ENCODE results near the gene C1orf226. TPM values are rescaled to one million over a fixed set of nuclear protein-coding genes. Genes with fewer than 3 reads are reported as not detected.
"Not testable (repeated sequence)": the region's sequence is repeated elsewhere in the genome, so short reads cannot be mapped to it uniquely, and the experiment has no call there.

The C1orf226 gene
- total RNA-seq, 1 donor from 2014 or later: 7.1 TPM

DNA sequence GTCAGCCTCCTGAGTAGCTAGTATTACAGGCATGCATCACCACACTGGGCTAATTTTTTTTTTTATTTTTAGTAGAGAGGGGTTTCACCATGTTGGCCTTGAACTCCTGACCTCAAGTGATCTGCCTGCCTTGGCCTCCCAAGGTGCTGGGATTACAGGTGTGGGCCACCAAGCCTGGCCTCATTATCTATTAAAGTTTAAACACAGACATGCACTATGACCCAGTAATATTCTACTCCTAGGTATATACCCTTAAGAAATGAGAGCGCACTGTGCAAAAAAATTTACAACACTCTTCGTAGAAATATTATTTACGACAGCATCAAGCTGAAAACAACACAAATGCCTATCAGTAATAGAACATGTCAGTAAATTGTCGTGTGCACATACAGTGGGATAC, 49.1 kb downstream of the C1orf226 start:
- H3K27ac ChIP-seq: no peak overlapping the region
- ATAC-seq (no peak), DNase-seq (no peak)
- no peaks in the 10 kb centered on the region for H3K4me1 ChIP-seq
- H3K9me3 ChIP-seq: no peaks in the 10 kb centered on the region
- TF ChIP-seq, protein P1, sequence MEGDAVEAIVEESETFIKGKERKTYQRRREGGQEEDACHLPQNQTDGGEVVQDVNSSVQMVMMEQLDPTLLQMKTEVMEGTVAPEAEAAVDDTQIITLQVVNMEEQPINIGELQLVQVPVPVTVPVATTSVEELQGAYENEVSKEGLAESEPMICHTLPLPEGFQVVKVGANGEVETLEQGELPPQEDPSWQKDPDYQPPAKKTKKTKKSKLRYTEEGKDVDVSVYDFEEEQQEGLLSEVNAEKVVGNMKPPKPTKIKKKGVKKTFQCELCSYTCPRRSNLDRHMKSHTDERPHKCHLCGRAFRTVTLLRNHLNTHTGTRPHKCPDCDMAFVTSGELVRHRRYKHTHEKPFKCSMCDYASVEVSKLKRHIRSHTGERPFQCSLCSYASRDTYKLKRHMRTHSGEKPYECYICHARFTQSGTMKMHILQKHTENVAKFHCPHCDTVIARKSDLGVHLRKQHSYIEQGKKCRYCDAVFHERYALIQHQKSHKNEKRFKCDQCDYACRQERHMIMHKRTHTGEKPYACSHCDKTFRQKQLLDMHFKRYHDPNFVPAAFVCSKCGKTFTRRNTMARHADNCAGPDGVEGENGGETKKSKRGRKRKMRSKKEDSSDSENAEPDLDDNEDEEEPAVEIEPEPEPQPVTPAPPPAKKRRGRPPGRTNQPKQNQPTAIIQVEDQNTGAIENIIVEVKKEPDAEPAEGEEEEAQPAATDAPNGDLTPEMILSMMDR (IDR thresholded peaks at IDR 0.05): no peak
- H3K36me3 ChIP-seq: no peaks in the 10 kb centered on the region
- H3K27me3 ChIP-seq: no peaks in the 10 kb centered on the region
- H3K4me3 ChIP-seq: no peak overlapping the region
- intact Hi-C loops (cut with DNase I): no loop called here

DNA sequence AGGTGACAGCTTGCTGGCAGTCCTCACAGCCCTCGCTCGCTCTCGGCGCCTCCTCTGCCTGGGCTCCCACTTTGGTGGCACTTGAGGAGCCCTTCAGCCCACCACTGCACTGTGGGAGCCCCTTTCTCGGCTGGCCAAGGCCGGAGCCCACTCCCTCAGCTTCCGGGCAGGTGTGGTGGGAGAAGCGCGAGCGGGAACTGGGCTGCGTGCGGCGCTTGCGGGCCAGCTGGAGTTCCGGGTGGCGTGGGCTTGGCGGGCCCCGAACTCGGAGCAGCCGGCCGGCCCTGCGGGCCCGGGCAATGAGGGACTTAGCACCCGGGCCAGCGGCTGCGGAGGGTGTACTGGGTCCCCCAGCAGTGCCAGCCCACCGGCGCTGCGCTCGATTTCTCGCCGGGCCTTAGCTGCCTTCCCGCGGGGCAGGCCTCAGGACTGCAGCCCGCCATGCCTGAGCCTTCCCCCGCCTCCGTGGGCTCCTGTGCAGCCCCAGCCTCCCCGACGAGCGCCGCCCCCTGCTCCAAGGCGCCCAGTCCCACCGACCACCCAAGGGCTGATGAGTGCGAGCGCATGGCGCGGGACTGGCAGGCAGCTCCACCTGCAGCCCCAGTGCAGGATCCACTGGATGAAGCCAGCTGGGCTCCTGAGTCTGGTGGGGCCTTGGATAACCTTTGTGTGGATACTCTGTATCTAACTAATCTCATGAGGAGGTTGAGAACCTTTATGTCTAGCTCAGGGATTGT, 51.6 kb downstream of the C1orf226 start:
- H3K4me3 ChIP-seq; DNase-seq; ATAC-seq; H3K36me3 ChIP-seq; H3K4me1 ChIP-seq; H3K9me3 ChIP-seq; H3K27ac ChIP-seq; intact Hi-C loops (cut with DNase I); H3K27me3 ChIP-seq: not testable (repeated sequence)

Small RNA genes within 50 kb of the gene (microRNA-seq; reads per million reads assigned to microRNA genes)
- 2.8 reads per million, percentile 19 among the genes with 10 or more reads in this experiment for gene MIR556 (ENCODE audit: borderline microRNAs expressed)

Other genes starting within 250 kb of the C1orf226 start
- gene SPATA46, start 4.9 kb upstream of the C1orf226 start, total RNA-seq: not detected
- gene SH2D1B, start 30.4 kb downstream of the C1orf226 start, total RNA-seq: 1.9 TPM
- 53.6 TPM for gene UHMK1, start 116.1 kb downstream of the C1orf226 start, total RNA-seq
- gene UAP1, start 180.0 kb downstream of the C1orf226 start, total RNA-seq: 35.0 TPM

Data from upper lobe of right lung (tissue), 1 donor.